Epithelial cell of prostate (primary cell): ENCODE results near the gene ADGRG1.

Experiments
- DNase-seq: peaks from one replicate; pipeline ENCODE4 v3.0.0-alpha.2; 2011; ENCODE audit warnings: low read depth, low spot score
- H3K27ac ChIP-seq: fragments of 450-650 bp; 2 replicates; pipeline ENCODE4 v1.5.1; 2017; ENCODE audit warnings: mild to moderate bottlenecking

ADGRG1 gene

DNA sequence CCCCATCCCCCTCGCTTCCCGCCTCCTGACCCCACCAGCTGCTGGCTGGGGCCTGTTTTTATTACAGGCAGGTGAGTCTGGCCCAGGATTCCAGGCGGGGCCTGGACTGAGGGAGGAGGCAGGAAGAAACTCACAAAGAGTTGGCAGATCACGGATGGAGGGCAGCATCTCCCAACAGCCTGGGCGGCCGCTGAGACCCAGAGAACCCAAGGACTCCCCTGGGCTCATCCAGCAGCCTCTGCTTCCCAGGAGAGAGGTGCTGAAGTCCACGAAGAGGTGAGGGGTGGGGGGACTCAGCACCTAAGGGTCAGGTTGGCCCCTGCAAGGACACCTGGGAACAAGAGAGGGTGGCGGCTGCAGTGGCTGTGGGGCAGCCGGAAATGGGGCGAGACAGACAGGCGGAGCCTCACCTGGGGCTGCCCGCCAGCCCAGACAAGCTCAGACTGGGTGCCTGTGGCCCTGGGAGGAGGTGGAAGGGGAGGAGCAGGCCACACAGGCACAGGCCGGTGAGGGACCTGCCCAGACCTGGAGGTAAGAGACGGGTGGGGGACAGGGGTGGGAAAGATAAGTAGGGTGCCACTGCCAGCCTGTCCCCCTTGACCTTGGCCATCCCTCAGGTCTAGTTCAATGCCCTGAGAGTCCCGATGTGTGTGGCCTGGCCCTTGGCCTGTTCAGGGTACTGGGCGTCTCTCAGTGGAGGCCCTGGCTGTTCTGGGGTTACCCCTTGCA, 8.7 kb upstream of the ADGRG1 start:
- DNase-seq: no peak
- peak overlapping the region; percentile 97 for H3K27ac ChIP-seq

- peak overlapping the region; percentile 97 for H3K27ac ChIP-seq
- no peak for DNase-seq
Observed at GRCh38 chr16:57620335-57621231, 7.8 kb upstream of the ADGRG1 start.

- H3K27ac ChIP-seq: peak overlapping the region; percentile 97
- no peak for DNase-seq
Observed at GRCh38 chr16:57621521-57622271, 6.7 kb upstream of the ADGRG1 start.

GRCh38 chr16:57622361-57623250, 5.8 kb upstream of the ADGRG1 start:
- peak overlapping the region; percentile 97 for H3K27ac ChIP-seq
- DNase-seq: no peak

DNA sequence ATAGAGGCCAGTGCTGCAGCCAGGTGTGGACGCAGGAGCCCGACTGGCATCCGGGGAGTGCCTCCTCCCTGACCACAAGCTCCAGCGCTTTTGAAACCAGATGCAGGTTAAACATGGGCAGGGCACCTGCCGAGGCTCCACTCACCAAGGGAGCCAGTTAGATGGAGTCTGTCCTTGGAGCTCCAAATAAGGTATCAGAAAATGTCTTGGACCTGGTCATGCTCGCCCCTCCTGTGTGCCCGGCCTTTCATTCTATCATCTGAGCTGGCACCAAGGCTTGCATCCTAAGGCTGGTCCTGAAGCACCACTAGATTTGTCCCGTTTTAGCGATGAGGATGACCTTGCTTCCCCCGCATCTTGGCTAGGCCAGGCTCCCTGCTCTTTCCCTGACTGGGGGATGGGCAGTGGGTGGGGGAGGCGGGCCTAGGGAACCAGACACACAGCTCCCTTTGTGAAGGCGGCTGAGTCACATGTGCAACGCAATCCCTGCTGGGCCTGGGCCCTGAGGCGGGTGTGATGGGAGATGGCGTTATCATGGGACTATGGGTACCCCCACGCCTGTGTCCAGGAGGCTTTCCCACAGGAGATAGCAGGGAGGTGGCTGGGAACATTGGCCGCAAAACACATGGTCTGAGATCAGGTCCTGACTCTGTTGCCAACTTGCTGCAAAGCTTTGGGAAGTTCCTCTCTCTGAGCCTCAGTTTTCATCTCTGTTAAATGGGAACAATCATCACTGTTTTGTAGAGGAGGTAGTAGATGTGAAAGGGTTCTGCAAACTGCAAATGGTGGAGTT, 5.0 kb upstream of the ADGRG1 start:
- peak overlapping the region; percentile 97 for H3K27ac ChIP-seq
- DNase-seq: no peak

- peak overlapping the region; percentile 97 for H3K27ac ChIP-seq
- no peak for DNase-seq
Observed at GRCh38 chr16:57624044-57624688, 4.3 kb upstream of the ADGRG1 start.

DNA sequence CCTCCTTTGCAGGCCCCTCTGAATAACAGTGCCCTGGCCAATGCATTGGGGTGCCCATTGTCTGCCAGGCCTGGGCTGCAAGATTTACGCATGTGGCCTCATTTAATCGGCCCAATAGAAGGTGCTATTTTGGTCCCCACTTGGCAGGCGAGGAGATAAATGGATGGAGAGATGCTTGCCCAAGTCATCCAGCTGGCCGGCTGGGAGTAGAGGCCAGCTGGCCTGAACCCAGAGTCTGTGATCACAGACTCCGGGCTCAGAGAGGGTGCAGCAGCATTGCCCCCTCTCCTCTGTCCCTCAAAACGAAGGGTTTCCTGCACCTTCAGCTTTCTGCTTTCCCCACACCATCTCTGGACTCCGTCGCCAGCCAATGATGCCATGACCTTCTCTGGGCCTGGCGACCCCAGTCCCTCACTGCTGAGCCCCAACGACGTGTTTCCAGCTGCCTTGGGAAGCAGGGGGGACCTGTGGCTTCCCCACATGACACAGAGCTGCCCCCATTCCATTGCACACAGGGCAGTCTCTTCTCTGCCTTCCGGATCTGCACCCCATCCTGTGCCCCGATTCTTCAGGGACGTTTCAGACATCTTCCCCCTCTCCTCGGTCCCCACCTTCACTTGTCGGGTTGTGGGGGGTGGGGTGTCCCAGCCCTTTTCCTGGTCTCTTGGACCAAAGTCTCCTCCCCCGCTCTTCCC, 3.5 kb upstream of the ADGRG1 start:
- H3K27ac ChIP-seq: peak overlapping the region; percentile 97
- no peak for DNase-seq

DNA sequence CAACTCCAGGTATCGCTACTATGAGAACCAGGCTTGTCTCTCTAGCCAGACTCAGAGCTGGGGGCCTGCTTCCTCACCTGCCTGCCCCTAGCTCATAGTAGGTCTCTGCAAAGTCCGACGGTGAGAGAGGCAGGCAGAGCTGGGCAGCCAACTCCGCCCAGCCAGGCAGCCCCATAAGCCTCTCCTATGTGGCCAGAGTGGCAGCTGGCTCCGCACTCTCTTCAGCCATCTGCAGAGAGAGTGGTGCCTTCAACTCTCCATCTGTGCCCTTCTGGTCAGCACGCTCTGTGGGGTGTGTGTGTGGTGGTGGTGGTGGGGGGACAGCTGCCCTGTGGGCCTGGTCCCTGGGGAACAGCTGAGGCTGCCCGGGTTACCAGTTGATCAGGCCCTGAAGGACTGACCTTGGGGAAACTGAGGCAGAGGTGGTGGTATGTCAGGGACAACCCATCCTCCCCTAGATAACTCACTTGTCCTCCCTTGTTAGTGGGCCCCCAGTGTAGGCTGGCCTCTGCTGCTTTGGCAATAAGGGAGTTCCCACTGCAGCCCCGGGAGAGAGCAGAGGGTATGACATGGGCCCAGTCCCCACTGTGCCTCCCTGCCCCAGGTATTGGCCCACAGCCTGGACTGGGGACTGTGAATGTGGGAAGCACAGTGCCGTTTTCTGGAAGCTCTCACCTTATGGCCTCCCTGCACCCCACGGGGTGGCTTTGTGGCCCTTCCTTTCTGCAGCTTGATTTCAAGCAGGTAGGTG, 1.8 kb upstream of the ADGRG1 start:
- no peak for DNase-seq
- H3K27ac ChIP-seq: peak overlapping the region; percentile 64

DNA sequence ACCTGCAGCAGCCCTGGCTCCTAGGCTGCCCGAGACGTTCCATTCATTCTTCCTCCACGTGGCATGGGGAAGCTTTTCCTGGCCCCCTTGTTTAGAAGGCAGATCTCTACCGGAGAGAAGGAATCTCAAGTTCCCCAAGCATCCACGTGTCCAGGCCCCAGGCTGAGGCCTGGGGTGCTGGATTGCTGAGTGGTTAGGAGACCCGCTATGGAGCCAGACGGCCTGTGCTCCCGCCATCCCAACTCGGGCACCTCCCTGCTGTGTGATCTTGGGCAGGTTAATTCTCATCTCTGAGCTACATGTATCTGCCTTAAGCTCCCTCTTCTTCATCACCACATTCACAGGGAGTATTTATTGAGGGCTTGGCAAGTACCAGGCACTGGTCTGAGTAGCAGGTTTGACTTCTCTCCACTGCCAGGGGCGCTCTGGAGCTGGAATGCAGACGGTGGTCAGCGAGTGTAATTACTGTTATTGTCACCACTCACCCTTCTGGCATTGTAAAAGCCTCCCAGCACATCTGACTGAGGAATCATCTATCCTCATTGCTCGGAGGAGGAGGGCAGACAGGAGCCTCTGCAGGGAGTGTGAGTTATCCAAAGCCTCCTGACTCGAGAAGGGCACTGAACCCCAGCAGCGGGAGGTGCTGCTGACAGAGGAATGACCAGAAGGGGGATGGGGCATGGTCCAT, 1.1 kb upstream of the ADGRG1 start:
- no peak for DNase-seq
- peak overlapping the region; percentile 64 for H3K27ac ChIP-seq

- H3K27ac ChIP-seq: peak overlapping the region; percentile 64
Observed at GRCh38 chr16:57628783-57629293, 408 bp downstream of the ADGRG1 start.

GRCh38 chr16:57629516-57630406, 1.3 kb downstream of the ADGRG1 start:
- no peak for DNase-seq
- no peak overlapping the region for H3K27ac ChIP-seq

More at GRCh38 chr16:57628783-57629293, 408 bp downstream of the ADGRG1 start:
- no peak for DNase-seq

DNA sequence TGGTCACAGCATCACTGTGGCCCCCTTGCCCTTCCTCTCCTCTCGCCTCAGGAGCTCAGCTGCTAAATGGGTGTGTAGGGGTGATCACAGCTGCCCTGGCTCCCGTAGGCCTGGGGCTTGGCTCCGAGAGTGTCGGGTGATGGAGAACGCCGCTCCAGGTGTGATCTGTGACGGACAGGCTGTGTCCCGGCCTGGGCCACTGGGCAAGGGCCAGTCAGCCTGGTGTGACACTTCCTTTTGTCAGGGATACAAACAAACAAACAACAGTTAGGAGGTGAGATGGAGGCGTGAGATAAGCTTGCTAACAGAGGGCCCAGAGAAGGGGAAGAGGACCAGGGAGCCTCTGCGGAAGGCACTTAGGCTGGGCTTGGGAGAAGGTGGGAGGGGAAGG, 2.0 kb downstream of the ADGRG1 start:
- no peak for DNase-seq
- H3K27ac ChIP-seq: no peak overlapping the region

GRCh38 chr16:57630931-57631845, 2.8 kb downstream of the ADGRG1 start:
- DNase-seq: no peak
- H3K27ac ChIP-seq: no peak overlapping the region

- no peak overlapping the region for H3K27ac ChIP-seq
- no peak for DNase-seq
Observed at GRCh38 chr16:57632568-57632967, 4.1 kb downstream of the ADGRG1 start.
